Fibroblast of lung (primary cell): ENCODE data around the gene GOLGA6A. TPM values are rescaled to one million over a fixed set of nuclear protein-coding genes. Genes with fewer than 3 reads are reported as not detected.

ENCODE experiments used
- DNase-seq, 2 donors: peaks; one replicate each; pipeline versions ENCODE4 v3.0.0 to v3.0.0-alpha.2; 2010; ENCODE audit warnings: low read depth in 2 of 2
- H2AFZ ChIP-seq: 2 replicates; pipeline ENCODE4 v1.5.1; 2012; ENCODE audit warnings: low read length, control low read depth, inconsistent platforms
- H3K27ac ChIP-seq: 2 replicates; pipeline ENCODE4 v1.5.1; 2011; ENCODE audit warnings: low read length, control low read depth; ENCODE audit not compliant: insufficient read depth
- H3K27me3 ChIP-seq: 2 replicates; pipeline ENCODE4 v1.5.1; 2011; ENCODE audit warnings: mild to moderate bottlenecking, low read length; ENCODE audit not compliant: control insufficient read depth, insufficient read depth
- H3K36me3 ChIP-seq: 2 replicates; pipeline ENCODE4 v1.5.1; 2011; ENCODE audit warnings: low read length; ENCODE audit not compliant: control insufficient read depth, insufficient read depth
- H3K4me1 ChIP-seq: 2 replicates; pipeline ENCODE4 v1.5.1; 2011; ENCODE audit warnings: low read length; ENCODE audit not compliant: control insufficient read depth, insufficient read depth; ENCODE audit errors: extremely low read depth
- H3K4me2 ChIP-seq: 2 replicates; pipeline ENCODE4 v1.5.1; 2011; ENCODE audit warnings: low read length, control low read depth; ENCODE audit not compliant: insufficient read depth; ENCODE audit errors: extremely low read depth
- H3K4me3 ChIP-seq, 4 experiments: fragments of 200-600 bp in 1 of 4; sonication (generic) in 1 of 4; replicated peaks in 1 of 4; 2 replicates each; pipeline ENCODE4 v1.5.1; 2011 to 2016; ENCODE audit warnings: low read length in 4 of 4, low read depth in 3 of 4, mild to moderate bottlenecking in 3 of 4, control low read depth in 2 of 4, inconsistent platforms in 1 of 4, mixed read lengths in 1 of 4; ENCODE audit not compliant: insufficient read depth in 1 of 4; ENCODE audit errors: control extremely low read depth in 1 of 4
- H3K79me2 ChIP-seq: 2 replicates; pipeline ENCODE4 v1.5.1; 2012; ENCODE audit warnings: mild to moderate bottlenecking, low read length, inconsistent platforms; ENCODE audit not compliant: control insufficient read depth, insufficient read depth
- H3K9ac ChIP-seq: 2 replicates; pipeline ENCODE4 v1.5.1; 2011; ENCODE audit warnings: mild to moderate bottlenecking, low read length, control low read depth; ENCODE audit not compliant: insufficient read depth
- H3K9me3 ChIP-seq: 2 replicates; pipeline ENCODE4 v1.5.1; 2012; ENCODE audit warnings: low read depth, low read length; ENCODE audit not compliant: control insufficient read depth, insufficient read depth
- H4K20me1 ChIP-seq: 2 replicates; pipeline ENCODE4 v1.5.1; 2011; ENCODE audit warnings: low read length; ENCODE audit not compliant: control insufficient read depth, insufficient read depth; ENCODE audit errors: extremely low read depth
- EZH2 ChIP-seq: IDR thresholded peaks from 2 replicates; pipeline ENCODE4 v1.5.1; 2012; ENCODE audit warnings: low read length, control low read depth, mild to moderate bottlenecking; ENCODE audit errors: missing control alignments
- polyA plus RNA-seq, 2 donors: library from polyadenylated mRNA; depleted of rRNA in 1 of 2; stranded (reverse) in 1 of 2; unstranded in 1 of 2; fragments of >200 nt; gene quantifications; 2 replicates each; pipeline ENCODE4 v1.2.1, GENCODE V29; 2011 to 2012; ENCODE audit warnings: missing spikeins in 1 of 2
- total RNA-seq: library from RNA; depleted of rRNA; stranded (reverse); fragments of >200 nt; gene quantifications from 2 replicates; pipeline ENCODE4 v1.2.1, GENCODE V29; 2014
- TF ChIP-seq, protein P1 (sequence below), 2 donors: IDR thresholded peaks in 1 of 2; conservative IDR thresholded peaks in 1 of 2; 1 replicate in 1 of 2; 2 replicates in 1 of 2; pipeline ENCODE4 v1.5.1; 2011 to 2012; ENCODE audit warnings: low read length in 2 of 2, control low read depth in 1 of 2, inconsistent platforms in 1 of 2, low read depth in 1 of 2, mild to moderate bottlenecking in 1 of 2

Gene GOLGA6A
- total and polyA plus RNA-seq, 2 donors (not counting 1 experiment from before 2014, with no cell fraction given) = under 0.01 TPM; not detected in 1

DNA sequence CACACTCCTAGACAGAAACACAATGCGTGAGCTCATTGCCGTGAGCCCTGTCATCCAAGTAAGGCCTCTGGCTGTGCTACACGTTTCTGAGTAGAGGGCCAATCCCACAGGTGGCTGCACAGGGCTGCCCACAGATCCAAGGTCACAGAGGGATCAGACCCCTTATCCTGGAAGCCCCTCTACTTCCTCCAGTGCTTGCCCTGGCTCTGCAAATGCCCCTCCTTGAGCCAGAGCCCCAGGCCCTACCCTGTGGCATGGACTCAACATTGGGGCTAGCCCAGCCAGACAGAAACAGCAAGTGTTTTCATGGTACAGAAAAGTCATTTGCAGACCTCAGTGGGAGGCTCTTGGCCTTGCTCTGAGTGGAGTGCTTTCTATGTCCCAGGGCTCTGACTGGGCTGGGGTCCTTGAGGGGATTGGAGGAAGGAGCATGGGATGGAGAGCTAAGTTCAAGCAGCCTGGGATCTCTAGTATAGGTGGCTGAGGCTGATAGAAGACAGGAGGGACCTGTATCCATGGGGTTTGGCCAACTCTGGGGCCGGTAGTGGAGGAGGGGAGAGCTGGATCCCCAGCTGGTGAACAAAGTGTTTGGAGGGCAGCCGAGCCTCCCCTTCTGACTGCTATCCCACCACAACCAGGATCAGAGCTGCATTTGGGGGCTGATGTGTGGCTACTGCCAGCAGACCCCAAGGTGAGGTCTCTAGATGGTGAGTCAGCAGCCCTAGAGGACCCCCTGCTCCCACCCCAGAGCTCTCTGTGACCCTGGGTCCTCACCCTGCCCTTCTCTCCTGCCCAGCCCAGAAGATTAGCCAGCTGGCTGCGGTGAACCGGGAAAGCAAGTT, 38.7 kb downstream of the GOLGA6A start:
- Histone ChIP-seq H3K4me1 (peaks cover 24% of the 10 kb centered on the region), H3K9ac (no peak overlapping the region)
- TF ChIP-seq, protein P1, sequence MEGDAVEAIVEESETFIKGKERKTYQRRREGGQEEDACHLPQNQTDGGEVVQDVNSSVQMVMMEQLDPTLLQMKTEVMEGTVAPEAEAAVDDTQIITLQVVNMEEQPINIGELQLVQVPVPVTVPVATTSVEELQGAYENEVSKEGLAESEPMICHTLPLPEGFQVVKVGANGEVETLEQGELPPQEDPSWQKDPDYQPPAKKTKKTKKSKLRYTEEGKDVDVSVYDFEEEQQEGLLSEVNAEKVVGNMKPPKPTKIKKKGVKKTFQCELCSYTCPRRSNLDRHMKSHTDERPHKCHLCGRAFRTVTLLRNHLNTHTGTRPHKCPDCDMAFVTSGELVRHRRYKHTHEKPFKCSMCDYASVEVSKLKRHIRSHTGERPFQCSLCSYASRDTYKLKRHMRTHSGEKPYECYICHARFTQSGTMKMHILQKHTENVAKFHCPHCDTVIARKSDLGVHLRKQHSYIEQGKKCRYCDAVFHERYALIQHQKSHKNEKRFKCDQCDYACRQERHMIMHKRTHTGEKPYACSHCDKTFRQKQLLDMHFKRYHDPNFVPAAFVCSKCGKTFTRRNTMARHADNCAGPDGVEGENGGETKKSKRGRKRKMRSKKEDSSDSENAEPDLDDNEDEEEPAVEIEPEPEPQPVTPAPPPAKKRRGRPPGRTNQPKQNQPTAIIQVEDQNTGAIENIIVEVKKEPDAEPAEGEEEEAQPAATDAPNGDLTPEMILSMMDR (conservative IDR thresholded peaks at IDR 0.05 in 1 of 2, IDR thresholded peaks at IDR 0.05 in 1 of 2; ENCODE audit: low read depth in 1 of 2, low read length in 2 of 2) = no peak
- no peak for TF ChIP-seq EZH2

DNA sequence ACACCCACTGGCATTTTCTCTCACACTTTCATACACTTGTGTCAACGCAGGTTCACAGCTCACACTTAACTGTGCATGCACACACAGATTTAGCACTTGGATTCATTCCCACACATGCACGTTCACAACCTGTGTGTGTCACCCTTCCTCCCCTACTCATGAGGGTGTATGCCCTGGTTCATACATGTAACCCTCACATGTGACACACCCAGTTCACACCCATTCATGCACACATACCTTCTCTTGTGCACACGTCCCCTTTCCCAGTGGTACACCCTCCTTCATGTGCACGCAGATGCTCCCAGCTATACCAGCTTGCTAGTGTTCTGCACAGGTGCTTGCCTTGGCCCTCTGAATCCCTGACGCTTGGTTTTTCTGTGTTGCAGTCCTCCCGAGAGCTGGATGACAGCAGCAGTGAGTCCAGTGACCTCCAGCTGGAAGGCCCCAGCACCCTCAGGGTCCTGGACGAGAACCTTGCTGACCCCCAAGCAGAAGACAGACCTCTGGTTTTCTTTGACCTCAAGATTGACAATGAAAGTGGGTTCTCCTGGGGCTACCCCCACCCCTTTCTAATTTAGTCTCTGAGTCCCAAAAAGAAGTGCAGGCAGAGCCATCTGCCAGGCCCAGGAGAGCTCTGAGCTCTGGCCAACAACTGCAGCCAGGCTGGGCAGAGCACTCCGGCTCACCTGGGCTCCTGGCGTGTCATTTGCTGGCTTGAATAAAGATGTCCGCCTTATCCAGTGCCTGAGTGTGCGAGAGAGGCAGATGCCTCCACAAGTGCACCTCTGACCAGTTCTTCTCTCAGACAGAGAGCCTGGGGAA, 39.5 kb downstream of the GOLGA6A start:
- no peak overlapping the region for H2AFZ ChIP-seq
- H3K4me2 ChIP-seq = no peak overlapping the region
- H3K36me3 ChIP-seq = peaks cover 8% of the 10 kb centered on the region
- no peaks in the 10 kb centered on the region for H4K20me1 ChIP-seq
- peaks cover 27% of the 10 kb centered on the region for H3K4me1 ChIP-seq
- no peaks in the 10 kb centered on the region for H3K27me3 ChIP-seq
- H3K4me3 ChIP-seq = no peak overlapping the region
- no peak overlapping the region for H3K9ac ChIP-seq
- no peaks in the 10 kb centered on the region for H3K79me2 ChIP-seq
- H3K27ac ChIP-seq = no peak overlapping the region
- H3K9me3 ChIP-seq = no peaks in the 10 kb centered on the region
- DNase-seq = no peak
- TF ChIP-seq, protein P1 (conservative IDR thresholded peaks at IDR 0.05 in 1 of 2, IDR thresholded peaks at IDR 0.05 in 1 of 2; ENCODE audit: low read depth in 1 of 2, low read length in 2 of 2) = no peak
- TF ChIP-seq EZH2 = no peak

More for the DNA sequence above, 38.7 kb downstream of the GOLGA6A start:
- no peak for DNase-seq
- Histone ChIP-seq H3K36me3 (peaks cover 7% of the 10 kb centered on the region), H3K9me3 (no peaks in the 10 kb centered on the region), H4K20me1 (no peaks in the 10 kb centered on the region), H2AFZ (no peak overlapping the region), H3K79me2 (no peaks in the 10 kb centered on the region), H3K4me3 (no peak overlapping the region), H3K4me2 (no peak overlapping the region), H3K27me3 (no peaks in the 10 kb centered on the region), H3K27ac (no peak overlapping the region)

DNA sequence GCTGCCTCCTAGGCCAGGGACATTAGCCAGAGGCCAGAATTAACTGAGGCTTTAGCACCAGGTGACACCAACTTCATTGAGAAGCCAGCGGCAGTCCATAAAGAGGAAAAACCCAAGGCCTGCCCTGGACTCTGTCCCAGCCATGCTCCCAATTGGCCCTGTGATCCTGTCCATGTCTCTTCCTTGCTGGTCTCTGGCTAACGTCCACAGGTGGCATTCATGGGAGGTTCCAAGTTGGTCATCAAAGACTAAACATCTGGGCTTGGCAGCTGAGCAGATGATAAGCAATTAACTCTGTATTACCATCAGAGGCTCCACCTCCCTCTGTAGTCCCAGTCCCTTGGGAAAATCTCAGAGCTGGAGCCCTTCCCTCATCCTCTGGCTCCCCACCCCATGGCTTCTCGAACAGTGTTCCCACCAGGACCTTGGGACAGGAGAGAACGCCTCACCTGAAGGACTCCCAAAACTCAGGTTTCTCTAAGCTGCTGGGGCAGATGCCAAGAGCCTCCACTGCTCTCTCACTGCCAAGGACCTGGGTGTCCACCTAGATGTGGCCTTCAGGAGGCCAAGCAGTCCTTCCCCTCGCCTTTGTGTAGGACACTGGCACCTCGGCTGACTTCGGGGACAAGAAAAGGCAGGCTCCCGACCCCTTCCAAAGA, 40.4 kb downstream of the GOLGA6A start:
- H3K4me1 ChIP-seq = peaks cover 27% of the 10 kb centered on the region
- DNase-seq = no peak
- H3K79me2 ChIP-seq = no peaks in the 10 kb centered on the region
- H3K27me3 ChIP-seq = no peaks in the 10 kb centered on the region
- H3K9me3 ChIP-seq = no peaks in the 10 kb centered on the region
- no peak overlapping the region for H3K27ac ChIP-seq
- H2AFZ ChIP-seq = no peak overlapping the region
- no peak overlapping the region for H3K4me2 ChIP-seq
- no peaks in the 10 kb centered on the region for H4K20me1 ChIP-seq
- no peak overlapping the region for H3K4me3 ChIP-seq
- H3K36me3 ChIP-seq = peaks cover 12% of the 10 kb centered on the region
- H3K9ac ChIP-seq = no peak overlapping the region
- TF ChIP-seq, protein P1 (conservative IDR thresholded peaks at IDR 0.05 in 1 of 2, IDR thresholded peaks at IDR 0.05 in 1 of 2; ENCODE audit: low read depth in 1 of 2, low read length in 2 of 2) = no peak
- TF ChIP-seq EZH2 = no peak
